Hepatocyte (in vitro differentiated cells): Measurements from ENCODE around the gene PALLD. TPM values are rescaled to one million over a fixed set of nuclear protein-coding genes. Genes with fewer than 3 reads are reported as not detected.

Experiments used
- DNase-seq: peaks from one replicate; pipeline ENCODE4 v3.0.0-alpha.2; 2016; ENCODE audit warnings: low spot score
- H2AFZ ChIP-seq: fragments of 200-600 bp; sonication (generic); 2 replicates; pipeline ENCODE4 v1.6.0; 2016; ENCODE audit warnings: antibody characterized with exemption, mild to moderate bottlenecking
- H3K27ac ChIP-seq: fragments of 200-600 bp; sonication (generic); 2 replicates; pipeline ENCODE4 v1.5.1; 2016; ENCODE audit warnings: mild to moderate bottlenecking
- H3K27me3 ChIP-seq: fragments of 200-600 bp; sonication (generic); 2 replicates; pipeline ENCODE4 v1.6.1; 2016
- H3K36me3 ChIP-seq: fragments of 200-600 bp; sonication (generic); replicated peaks from 2 replicates; pipeline ENCODE4 v1.5.1; 2016; ENCODE audit warnings: low read depth; ENCODE audit not compliant: insufficient read depth
- H3K4me1 ChIP-seq: fragments of 200-600 bp; sonication (generic); 2 replicates; pipeline ENCODE4 v1.5.1; 2016; ENCODE audit warnings: mild to moderate bottlenecking, moderate library complexity; ENCODE audit not compliant: insufficient read depth
- H3K4me2 ChIP-seq: fragments of 200-600 bp; sonication (generic); 2 replicates; pipeline ENCODE4 v1.6.0; 2016
- H3K4me3 ChIP-seq: fragments of 200-600 bp; sonication (generic); 2 replicates; pipeline ENCODE4 v1.5.1; 2016; ENCODE audit warnings: mild to moderate bottlenecking
- H3K79me2 ChIP-seq: fragments of 200-600 bp; sonication (generic); 2 replicates; pipeline ENCODE4 v1.6.0; 2017; ENCODE audit warnings: mild to moderate bottlenecking
- H3K9me2 ChIP-seq: fragments of 200-600 bp; sonication (generic); replicated peaks from 2 replicates; pipeline ENCODE4 v1.6.0; 2017; ENCODE audit warnings: mild to moderate bottlenecking; ENCODE audit not compliant: insufficient read depth
- H3K9me3 ChIP-seq: fragments of 200-600 bp; sonication (generic); 2 replicates; pipeline ENCODE4 v1.5.1; 2016; ENCODE audit warnings: low read depth, mild to moderate bottlenecking
- H4K20me1 ChIP-seq: fragments of 200-600 bp; sonication (generic); 2 replicates; pipeline ENCODE4 v1.6.0; 2016; ENCODE audit warnings: mild to moderate bottlenecking; ENCODE audit not compliant: insufficient read depth, poor library complexity, severe bottlenecking
- EZH2 ChIP-seq: fragments of 200-600 bp; sonication (generic); IDR thresholded peaks from 2 replicates; pipeline ENCODE4 v1.6.1; 2016; ENCODE audit warnings: antibody characterized with exemption, mild to moderate bottlenecking, borderline replicate concordance
- EZH2phosphoT487 ChIP-seq: fragments of 200-600 bp; sonication (generic); IDR thresholded peaks from one replicate; pipeline ENCODE4 v1.6.1; 2018; ENCODE audit warnings: antibody characterized with exemption, mild to moderate bottlenecking, low read depth, moderate library complexity; ENCODE audit not compliant: unreplicated experiment, severe bottlenecking
- WGBS: methylation state at CpG from one replicate; pipeline ENCODE4 v1.1.6; 2016; ENCODE audit warnings: low lambda C conversion rate; ENCODE audit errors: missing lambda C conversion rate; 5-methylcytosine and 5-hydroxymethylcytosine counted together
- polyA plus RNA-seq: library from polyadenylated mRNA; unstranded; fragments of >200 nt; fragmentation: Nextera tagmentation; extraction: Ambion mirVana; gene quantifications from 2 replicates; pipeline ENCODE4 v1.2.1, GENCODE V29; 2016
- total RNA-seq: library from RNA; depleted of rRNA; stranded (reverse); fragments of >200 nt; gene quantifications from 2 replicates; pipeline ENCODE4 v1.2.3, GENCODE V29; 2014
- TF ChIP-seq, protein P1 (sequence below): fragments of 200-600 bp; sonication (generic); IDR thresholded peaks from 2 replicates; pipeline ENCODE4 v1.5.1; 2016; ENCODE audit warnings: antibody characterized with exemption, mild to moderate bottlenecking; ENCODE audit not compliant: poor library complexity

Gene PALLD
- total and polyA plus RNA-seq, 2 experiments from 2014 or later, result 82.7 to 85.2 TPM

DNA sequence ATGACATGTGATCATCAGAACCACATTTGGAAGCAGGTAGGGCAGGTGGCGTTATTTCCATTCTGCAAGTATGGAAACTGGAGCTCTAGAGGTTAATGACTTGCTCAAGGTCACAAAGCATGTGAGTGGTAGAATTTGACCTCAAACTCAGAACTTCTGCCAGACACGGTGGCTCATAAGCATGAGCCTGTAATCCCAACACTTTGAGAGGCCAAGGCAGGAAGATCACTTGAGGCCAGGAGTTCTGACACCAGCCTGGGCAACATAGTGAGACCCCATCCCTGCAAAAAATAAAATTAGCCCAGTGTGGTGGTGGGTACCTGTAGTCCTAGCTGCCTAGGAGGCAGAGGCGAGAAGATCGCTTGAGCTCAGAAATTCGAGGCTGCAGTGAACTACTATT lies 139.2 kb downstream of the PALLD start:
- TF ChIP-seq EZH2 (no peak), EZH2phosphoT487 (no peak)
- TF ChIP-seq, protein P1, sequence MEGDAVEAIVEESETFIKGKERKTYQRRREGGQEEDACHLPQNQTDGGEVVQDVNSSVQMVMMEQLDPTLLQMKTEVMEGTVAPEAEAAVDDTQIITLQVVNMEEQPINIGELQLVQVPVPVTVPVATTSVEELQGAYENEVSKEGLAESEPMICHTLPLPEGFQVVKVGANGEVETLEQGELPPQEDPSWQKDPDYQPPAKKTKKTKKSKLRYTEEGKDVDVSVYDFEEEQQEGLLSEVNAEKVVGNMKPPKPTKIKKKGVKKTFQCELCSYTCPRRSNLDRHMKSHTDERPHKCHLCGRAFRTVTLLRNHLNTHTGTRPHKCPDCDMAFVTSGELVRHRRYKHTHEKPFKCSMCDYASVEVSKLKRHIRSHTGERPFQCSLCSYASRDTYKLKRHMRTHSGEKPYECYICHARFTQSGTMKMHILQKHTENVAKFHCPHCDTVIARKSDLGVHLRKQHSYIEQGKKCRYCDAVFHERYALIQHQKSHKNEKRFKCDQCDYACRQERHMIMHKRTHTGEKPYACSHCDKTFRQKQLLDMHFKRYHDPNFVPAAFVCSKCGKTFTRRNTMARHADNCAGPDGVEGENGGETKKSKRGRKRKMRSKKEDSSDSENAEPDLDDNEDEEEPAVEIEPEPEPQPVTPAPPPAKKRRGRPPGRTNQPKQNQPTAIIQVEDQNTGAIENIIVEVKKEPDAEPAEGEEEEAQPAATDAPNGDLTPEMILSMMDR, result no peak
- 88% methylated on average over 5 of the region's 5 CpGs for WGBS
- H3K27me3 ChIP-seq, result no peaks in the 10 kb centered on the region
- no peak for DNase-seq
- H3K4me1 ChIP-seq, result peaks cover 20% of the 10 kb centered on the region
- H3K36me3 ChIP-seq, result no peaks in the 10 kb centered on the region
- no peak overlapping the region for H3K4me2 ChIP-seq
- H3K27ac ChIP-seq, result peak overlapping the region; percentile 22
- H3K79me2 ChIP-seq, result peaks cover 55% of the 10 kb centered on the region
- H3K9me2 ChIP-seq, result no peaks in the 10 kb centered on the region
- no peaks in the 10 kb centered on the region for H3K9me3 ChIP-seq
- H3K4me3 ChIP-seq, result no peak overlapping the region
- H2AFZ ChIP-seq, result no peak overlapping the region
- H4K20me1 ChIP-seq, result no peaks in the 10 kb centered on the region

DNA sequence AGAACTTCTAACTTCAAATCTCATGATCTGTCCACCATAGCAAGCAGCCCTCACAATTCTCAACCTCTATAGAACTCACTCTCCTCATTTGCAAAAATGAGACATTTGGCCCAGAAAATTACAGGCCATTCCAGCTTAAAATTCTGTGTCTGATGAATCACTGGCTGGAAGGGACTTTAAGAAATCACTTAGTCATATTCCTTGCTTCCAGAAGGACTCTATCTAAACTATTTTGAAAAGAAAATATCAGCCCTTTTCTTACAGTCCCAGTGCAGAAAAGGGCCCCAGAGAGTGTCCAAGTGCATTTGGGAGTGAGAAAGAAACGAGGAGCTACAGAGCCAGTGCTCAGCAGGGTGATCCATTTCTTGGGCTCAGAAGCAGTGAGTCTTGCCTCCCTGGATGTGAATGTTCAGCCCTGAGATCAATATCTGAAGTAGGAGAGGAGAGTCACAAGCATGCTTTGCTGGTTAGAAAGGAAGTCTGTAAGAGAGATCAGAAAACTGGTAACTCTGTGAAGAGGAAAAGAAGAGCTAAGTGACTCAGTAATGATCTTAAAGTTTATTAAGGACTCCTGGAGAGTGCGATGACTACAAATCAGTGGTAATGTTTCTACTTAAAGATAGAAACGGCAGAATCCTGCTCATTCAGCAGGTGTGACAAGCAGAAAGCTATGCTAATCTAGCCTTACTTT lies 139.8 kb downstream of the PALLD start:
- H3K4me1 ChIP-seq, result peaks cover 20% of the 10 kb centered on the region
- no peak overlapping the region for H2AFZ ChIP-seq
- no peak overlapping the region for H3K4me3 ChIP-seq
- DNase-seq, result no peak
- H3K27me3 ChIP-seq, result no peaks in the 10 kb centered on the region
- peak overlapping the region; percentile 29 for H3K27ac ChIP-seq
- no peaks in the 10 kb centered on the region for H3K36me3 ChIP-seq
- H3K9me2 ChIP-seq, result no peaks in the 10 kb centered on the region
- WGBS, result 64% methylated on average over 3 of the region's 3 CpGs
- no peaks in the 10 kb centered on the region for H3K9me3 ChIP-seq
- H4K20me1 ChIP-seq, result no peaks in the 10 kb centered on the region
- TF ChIP-seq EZH2 (no peak), EZH2phosphoT487 (no peak)
- TF ChIP-seq, protein P1, result no peak
- peak overlapping the region; percentile 3 for H3K4me2 ChIP-seq
- peaks cover 55% of the 10 kb centered on the region for H3K79me2 ChIP-seq

DNA sequence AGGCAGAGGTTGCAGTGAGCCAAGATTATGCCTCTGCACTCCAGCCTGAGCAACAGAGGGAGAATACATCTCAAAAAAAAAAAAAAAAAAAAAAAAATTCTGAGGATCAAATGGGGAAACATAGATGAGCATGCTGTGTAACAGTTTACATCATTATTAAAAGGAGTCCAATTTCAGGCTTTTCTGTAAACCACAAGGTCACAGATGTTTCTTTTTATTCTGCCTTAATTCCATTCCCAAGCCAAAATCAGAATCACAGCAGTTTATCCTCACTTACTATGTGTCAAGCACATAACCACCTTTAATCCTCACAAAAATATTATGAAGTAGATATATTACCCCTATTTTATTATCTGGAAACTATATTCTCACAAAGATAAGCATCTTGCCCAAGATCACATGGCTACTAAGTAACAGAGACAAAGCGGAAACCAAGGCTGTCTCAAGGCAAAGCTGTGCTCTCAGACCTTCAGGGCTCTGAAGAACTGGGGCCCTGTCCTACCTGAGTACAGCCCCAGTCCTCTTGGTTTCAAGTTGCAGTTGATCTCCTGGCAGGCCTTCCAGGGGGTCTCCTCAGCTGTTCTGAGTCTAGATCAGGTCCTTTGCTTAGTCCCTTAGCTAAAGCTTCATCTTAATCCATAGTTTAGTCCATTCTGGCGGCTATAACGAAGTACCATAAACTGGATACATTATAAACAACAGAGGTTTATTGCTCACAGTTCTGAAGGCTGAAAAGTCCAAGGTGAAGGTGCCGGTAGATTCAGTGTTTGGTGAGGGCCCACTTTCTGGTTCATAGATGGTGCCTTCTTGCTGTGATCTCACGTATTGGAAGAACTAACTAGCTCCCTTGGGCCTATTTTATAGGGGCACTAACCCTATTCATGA lies 141.3 kb downstream of the PALLD start:
- Histone ChIP-seq H3K27ac (no peak overlapping the region), H3K27me3 (no peaks in the 10 kb centered on the region), H3K4me3 (no peak overlapping the region), H2AFZ (no peak overlapping the region), H3K4me2 (no peak overlapping the region), H3K79me2 (peaks cover 49% of the 10 kb centered on the region), H3K9me2 (no peaks in the 10 kb centered on the region), H3K4me1 (peaks cover 30% of the 10 kb centered on the region), H3K9me3 (no peaks in the 10 kb centered on the region), H3K36me3 (no peaks in the 10 kb centered on the region), H4K20me1 (no peaks in the 10 kb centered on the region)
- WGBS, result 85% methylated on average over 5 of the region's 5 CpGs
- DNase-seq, result no peak
- TF ChIP-seq EZH2 (no peak), EZH2phosphoT487 (no peak)
- TF ChIP-seq, protein P1, result no peak
